Naive thymus-derived CD4-positive, alpha-beta T cell (primary cell): ENCODE data around the gene POTEH. TPM values are rescaled to one million over a fixed set of nuclear protein-coding genes. Genes with fewer than 3 reads are reported as not detected.
"Not testable (repeated sequence)": the region's sequence is repeated elsewhere in the genome, so short reads cannot be mapped to it uniquely, and the experiment has no call there.

ENCODE experiments used
- ATAC-seq: fragments of 150-1000 bp; cut with Tn5 transposase; 2 replicates; pipeline ENCODE4 v1.10.0; 2021; ENCODE audit warnings: mild to moderate bottlenecking, moderate library complexity
- CTCF ChIA-PET: fragments of 350-600 bp; sonication (Branson Sonifier 250); formaldehyde crosslinking; loops from one replicate; lab custom pipeline; 2021; ENCODE audit warnings: antibody characterized with exemption; lab: Charles Lee
- POLR2A ChIA-PET: fragments of 350-600 bp; sonication (Branson Sonifier 250); formaldehyde crosslinking; loops from one replicate; lab custom pipeline; 2021; ENCODE audit warnings: antibody characterized with exemption, inconsistent platforms; lab: Charles Lee
- DNase-seq, 9 donors: peaks; one replicate each; pipeline versions ENCODE4 v3.0.0 to v3.0.0-alpha.2; 2020 to 2022; ENCODE audit warnings: mixed read lengths in 1 of 9
- H3K27ac ChIP-seq: one replicate; pipeline ENCODE4 v1.7.0; 2013; ENCODE audit warnings: mild to moderate bottlenecking, low read depth, low read length, moderate library complexity
- H3K27me3 ChIP-seq, 2 donors: one replicate each; pipeline ENCODE4 v1.7.0; 2013; ENCODE audit warnings: low read length in 2 of 2, mild to moderate bottlenecking in 2 of 2, moderate library complexity in 2 of 2; ENCODE audit not compliant: control insufficient read depth in 2 of 2, insufficient read depth in 2 of 2
- H3K36me3 ChIP-seq, 3 experiments: 1 replicate in 2 of 3; 2 replicates in 1 of 3; pipeline ENCODE4 v1.7.0; 2013; ENCODE audit warnings: low read length in 3 of 3, mild to moderate bottlenecking in 3 of 3, moderate library complexity in 1 of 3; ENCODE audit not compliant: insufficient read depth in 3 of 3, control insufficient read depth in 2 of 3
- H3K4me1 ChIP-seq, 2 donors: one replicate each; pipeline ENCODE4 v1.7.0; 2013; ENCODE audit warnings: low read length in 2 of 2, mild to moderate bottlenecking in 2 of 2, moderate library complexity in 1 of 2; ENCODE audit not compliant: control insufficient read depth in 2 of 2, insufficient read depth in 2 of 2
- H3K4me3 ChIP-seq: 2 replicates; pipeline ENCODE4 v1.7.0; 2013; ENCODE audit warnings: mild to moderate bottlenecking, low read length
- H3K9me3 ChIP-seq, 3 experiments: 1 replicate in 2 of 3; 2 replicates in 1 of 3; pipeline ENCODE4 v1.7.0; 2013; ENCODE audit warnings: low read length in 3 of 3; ENCODE audit not compliant: control insufficient read depth in 2 of 3
- H3K27ac Mint-ChIP-seq, 9 donors: one replicate each; pipeline ENCODE4 v1.8.0; 2020 to 2022; ENCODE audit warnings: mixed read lengths in 9 of 9, mild to moderate bottlenecking in 8 of 9, moderate library complexity in 5 of 9, inconsistent platforms in 2 of 9
- H3K27me3 Mint-ChIP-seq, 5 donors: one replicate each; pipeline ENCODE4 v1.8.0; 2021 to 2022; ENCODE audit warnings: mixed read lengths in 5 of 5, mild to moderate bottlenecking in 1 of 5
- H3K36me3 Mint-ChIP-seq, 5 donors: one replicate each; pipeline ENCODE4 v1.8.0; 2020 to 2022; ENCODE audit warnings: mixed read lengths in 5 of 5, mild to moderate bottlenecking in 3 of 5, inconsistent platforms in 1 of 5
- H3K4me1 Mint-ChIP-seq, 7 donors: one replicate each; pipeline ENCODE4 v1.8.0; 2020 to 2022; ENCODE audit warnings: mixed read lengths in 7 of 7, mild to moderate bottlenecking in 3 of 7, inconsistent platforms in 1 of 7
- H3K4me3 Mint-ChIP-seq, 10 donors: one replicate each; pipeline ENCODE4 v1.8.0; 2020 to 2022; ENCODE audit warnings: mild to moderate bottlenecking in 10 of 10, mixed read lengths in 10 of 10, moderate library complexity in 6 of 10, inconsistent platforms in 2 of 10
- H3K9me3 Mint-ChIP-seq, 11 donors: one replicate each; pipeline ENCODE4 v1.8.0; 2020 to 2022; ENCODE audit warnings: mixed read lengths in 11 of 11, mild to moderate bottlenecking in 4 of 11, inconsistent platforms in 1 of 11, moderate library complexity in 1 of 11
- intact Hi-C, 2 donors: fragments of 100-400 bp; cut with micrococcal nuclease; formaldehyde crosslinking; loops; one replicate each; pipeline ENCODE4 v1.15.1; 2023
- polyA plus RNA-seq, 2 donors: library from polyadenylated mRNA; unstranded; fragments of 300-500 nt; fragmentation: Illumina TruSeq; gene quantifications; one replicate each; pipeline ENCODE4 v1.2.3, GENCODE V29; 2021
- total RNA-seq, 6 experiments: library from RNA in 5 of 6; stranded (reverse) in 5 of 6; gene quantifications; 1 replicate in 5 of 6; 2 replicates in 1 of 6; pipeline ENCODE4 v1.2.3 and lab custom pipeline; 2021 to 2026

Gene POTEH
- not detected for total RNA-seq
- polyA plus RNA-seq: not detected
- not detected for total RNA-seq (lab: John Stamatoyannopoulos, UW)

- H3K9me3 ChIP-seq, H3K36me3 ChIP-seq, ATAC-seq, POLR2A ChIA-PET, DNase-seq, H3K4me3 Mint-ChIP-seq, H3K27me3 ChIP-seq, H3K9me3 Mint-ChIP-seq, H3K4me1 ChIP-seq, H3K27ac Mint-ChIP-seq, H3K36me3 Mint-ChIP-seq, H3K4me1 Mint-ChIP-seq, CTCF ChIA-PET, H3K27ac ChIP-seq, intact Hi-C loops, H3K27me3 Mint-ChIP-seq, H3K4me3 ChIP-seq: not testable (repeated sequence)
These were observed at the start of gene POTEH for GRCh38 chr22:15689749-15690125. POTEH (plus strand) TSS chr22:15690026; CDS start chr22:15690078, 52 bp downstream.

DNA sequence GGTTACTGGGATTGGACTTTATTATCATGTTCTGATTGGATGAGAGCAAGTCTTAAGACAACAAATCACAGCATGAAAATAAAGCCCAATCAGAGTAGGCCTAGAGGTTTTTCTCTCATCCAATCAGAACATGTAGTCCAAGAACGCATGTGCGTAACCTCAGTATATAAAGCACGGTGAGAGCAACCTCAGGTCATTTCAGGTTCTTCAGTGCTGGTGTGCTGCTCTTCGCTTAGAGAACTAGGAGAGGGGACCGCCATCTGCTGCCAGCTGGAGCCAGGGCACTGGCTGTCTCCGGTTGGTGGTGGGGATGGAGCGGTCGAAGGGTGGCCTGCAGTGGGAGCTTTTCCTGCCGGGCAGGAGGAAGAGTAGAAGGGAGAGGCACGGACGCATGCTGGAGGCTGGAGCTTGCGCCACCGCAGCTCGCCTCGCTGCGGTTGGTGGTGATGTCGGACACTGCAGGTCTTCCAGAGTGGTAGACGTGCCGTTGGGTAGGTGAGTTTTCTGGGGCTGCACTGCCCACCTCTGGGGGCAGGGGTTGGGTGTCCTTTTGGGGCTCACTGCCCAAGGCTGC, 47.5 kb upstream of the POTEH start:
- CTCF ChIA-PET, H3K27me3 Mint-ChIP-seq, H3K36me3 Mint-ChIP-seq, H3K27me3 ChIP-seq, H3K9me3 ChIP-seq, H3K36me3 ChIP-seq, H3K27ac Mint-ChIP-seq, DNase-seq, ATAC-seq, H3K4me3 Mint-ChIP-seq, POLR2A ChIA-PET, H3K4me1 ChIP-seq, H3K4me3 ChIP-seq, H3K4me1 Mint-ChIP-seq, H3K27ac ChIP-seq, intact Hi-C loops, H3K9me3 Mint-ChIP-seq: not testable (repeated sequence)

- H3K4me3 Mint-ChIP-seq, H3K9me3 ChIP-seq, ATAC-seq, H3K27ac Mint-ChIP-seq, H3K4me1 Mint-ChIP-seq, H3K27me3 Mint-ChIP-seq, H3K27me3 ChIP-seq, H3K9me3 Mint-ChIP-seq, H3K36me3 Mint-ChIP-seq, H3K27ac ChIP-seq, CTCF ChIA-PET, H3K36me3 ChIP-seq, DNase-seq, H3K4me3 ChIP-seq, POLR2A ChIA-PET, intact Hi-C loops, H3K4me1 ChIP-seq: not testable (repeated sequence)
These were observed 37.9 kb upstream of the POTEH start for GRCh38 chr22:15651954-15652353.

DNA sequence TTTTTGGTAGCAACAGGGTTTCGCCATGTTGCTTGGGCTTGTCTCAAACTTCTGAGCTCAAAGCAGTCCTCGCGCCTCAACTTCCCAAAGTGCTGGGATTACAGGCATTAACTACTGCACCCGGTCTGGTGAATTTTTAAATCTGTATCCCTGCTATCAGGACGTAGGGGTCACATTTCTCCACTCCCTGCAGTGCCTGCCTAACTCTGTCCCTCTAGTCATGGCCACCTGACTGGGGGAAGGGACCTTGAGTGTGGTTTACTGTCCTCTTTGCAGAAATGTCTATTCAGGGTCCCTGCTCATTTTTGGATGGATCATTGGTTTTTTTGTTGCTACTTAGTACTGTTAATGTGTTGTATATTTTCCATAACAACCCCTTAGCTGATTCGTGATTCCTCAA, 37.1 kb upstream of the POTEH start:
- H3K4me1 ChIP-seq, H3K4me1 Mint-ChIP-seq, DNase-seq, H3K27me3 ChIP-seq, intact Hi-C loops, H3K9me3 Mint-ChIP-seq, H3K27ac ChIP-seq, CTCF ChIA-PET, H3K36me3 Mint-ChIP-seq, ATAC-seq, POLR2A ChIA-PET, H3K4me3 ChIP-seq, H3K36me3 ChIP-seq, H3K4me3 Mint-ChIP-seq, H3K9me3 ChIP-seq, H3K27me3 Mint-ChIP-seq, H3K27ac Mint-ChIP-seq: not testable (repeated sequence)

DNA sequence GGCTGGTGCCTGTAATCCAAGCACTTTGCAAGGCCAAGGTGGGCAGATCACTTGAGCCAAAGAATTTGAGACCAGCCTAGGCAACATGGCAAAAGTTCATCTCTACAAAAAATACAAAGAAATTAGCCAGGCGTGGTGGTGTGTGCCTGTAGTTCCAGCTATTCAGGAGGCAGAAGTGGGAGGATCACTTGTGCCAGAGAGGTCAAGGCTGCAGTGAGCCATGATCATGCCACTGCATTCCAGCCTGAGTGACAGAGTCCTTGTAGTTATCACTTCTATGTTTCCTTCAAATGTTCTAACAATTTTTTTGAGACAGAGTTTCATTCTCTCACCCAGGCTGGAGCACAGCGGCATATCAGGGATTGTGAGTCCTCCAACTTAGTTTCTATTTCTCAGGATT, 36.6 kb upstream of the POTEH start:
- H3K4me1 Mint-ChIP-seq, ATAC-seq, H3K36me3 ChIP-seq, H3K27ac Mint-ChIP-seq, H3K36me3 Mint-ChIP-seq, intact Hi-C loops, H3K27me3 Mint-ChIP-seq, H3K27ac ChIP-seq, H3K9me3 ChIP-seq, H3K4me3 Mint-ChIP-seq, H3K27me3 ChIP-seq, DNase-seq, CTCF ChIA-PET, H3K4me1 ChIP-seq, POLR2A ChIA-PET, H3K4me3 ChIP-seq, H3K9me3 Mint-ChIP-seq: not testable (repeated sequence)

GRCh38 chr22:15661102-15661501, 28.7 kb upstream of the POTEH start:
- H3K36me3 Mint-ChIP-seq, H3K27ac ChIP-seq, H3K4me1 Mint-ChIP-seq, H3K4me1 ChIP-seq, H3K4me3 Mint-ChIP-seq, POLR2A ChIA-PET, H3K9me3 Mint-ChIP-seq, CTCF ChIA-PET, H3K27ac Mint-ChIP-seq, H3K27me3 Mint-ChIP-seq, H3K36me3 ChIP-seq, ATAC-seq, H3K9me3 ChIP-seq, H3K4me3 ChIP-seq, intact Hi-C loops, DNase-seq, H3K27me3 ChIP-seq: not testable (repeated sequence)

- POLR2A ChIA-PET, DNase-seq: not testable (repeated sequence)
These were observed 25.1 kb upstream of the POTEH start for GRCh38 chr22:15664682-15665081.

More at GRCh38 chr22:15664682-15665081, 25.1 kb upstream of the POTEH start:
- H3K27me3 ChIP-seq, H3K27ac Mint-ChIP-seq, CTCF ChIA-PET, H3K36me3 Mint-ChIP-seq, intact Hi-C loops, H3K9me3 ChIP-seq, H3K36me3 ChIP-seq, H3K4me3 Mint-ChIP-seq, H3K27ac ChIP-seq, H3K4me3 ChIP-seq, ATAC-seq, H3K9me3 Mint-ChIP-seq, H3K4me1 ChIP-seq, H3K27me3 Mint-ChIP-seq, H3K4me1 Mint-ChIP-seq: not testable (repeated sequence)
